ENCODE data around the gene FGGY. TPM values are rescaled to one million over a fixed set of nuclear protein-coding genes. Genes with fewer than 3 reads are reported as not detected.

The FGGY gene
- total and polyA plus RNA-seq, 2 donors (not counting 1 experiment from before 2014, with no cell fraction given), result 6.1 to 38.5 TPM

- no CpG with 5 or more reads among the region's 1 CpG for WGBS (ENCODE audit: insufficient coverage)
Observed at GRCh38 chr1:59421232-59421920, 124.5 kb downstream of the FGGY start.

More at GRCh38 chr1:59421232-59421920, 124.5 kb downstream of the FGGY start:
- no peaks in the 10 kb centered on the region for H3K79me2 ChIP-seq (ENCODE audit: control insufficient read depth, insufficient read depth, low read length)
- no peak overlapping the region for H3K9ac ChIP-seq (ENCODE audit: low read length)
- ChIA-PET POLR2A (no interaction called here), CTCF (no interaction called here)
- Mint-ChIP-seq H3K4me1 (no peaks in the 10 kb centered on the region), H3K9me3 (ENCODE audit: insufficient read depth) (no peaks in the 10 kb centered on the region), H3K4me3 (no peak overlapping the region), H3K27me3 (no peaks in the 10 kb centered on the region), H3K27ac (no peak overlapping the region)
- no peaks in the 10 kb centered on the region for H3K36me3 ChIP-seq (replicated peaks in 1 of 2; ENCODE audit: control extremely low read depth in 1 of 2, control insufficient read depth in 1 of 2, extremely low read depth in 1 of 2, insufficient read depth in 2 of 2, low read length in 1 of 2)
- H3K9me3 ChIP-seq (ENCODE audit: control extremely low read depth in 1 of 3, control insufficient read depth in 2 of 3, insufficient read depth in 1 of 3, low read length in 2 of 3), result no peaks in the 10 kb centered on the region
- no peaks in the 10 kb centered on the region for H3K27me3 ChIP-seq (replicated peaks in 1 of 4; ENCODE audit: control extremely low read depth in 1 of 4, control insufficient read depth in 3 of 4, insufficient read depth in 4 of 4, low read length in 3 of 4)
- ATAC-seq (ENCODE audit: low read depth), result no peak
- H3K4me3 ChIP-seq (ENCODE audit: control extremely low read depth in 1 of 5, extremely low read depth in 1 of 5, insufficient read depth in 1 of 5, low read depth in 2 of 5, low read length in 4 of 5), result no peak overlapping the region
- no peak overlapping the region for H3K27ac ChIP-seq (ENCODE audit: low read length in 2 of 2)
- DNase-seq, result no peak
- H3K4me1 ChIP-seq (ENCODE audit: control insufficient read depth in 2 of 2, insufficient read depth in 2 of 2, low read length in 2 of 2), result no peaks in the 10 kb centered on the region
- no peaks in the 10 kb centered on the region for H4K20me1 ChIP-seq (ENCODE audit: control insufficient read depth, insufficient read depth, low read length, poor library complexity, severe bottlenecking)
- no peak overlapping the region for H2AFZ ChIP-seq (ENCODE audit: insufficient read depth, low read depth, low read length, poor library complexity, severe bottlenecking)
- H3K4me2 ChIP-seq (replicated peaks; ENCODE audit: low read depth, low read length, poor library complexity, severe bottlenecking), result no peak overlapping the region
- intact Hi-C loops (cut with micrococcal nuclease), result no loop called here
- no peak for TF ChIP-seq CTCF (IDR thresholded peaks at IDR 0.05)
- TF ChIP-seq EZH2 (IDR thresholded peaks at IDR 0.05; ENCODE audit: borderline replicate concordance, insufficient read depth, low read depth, low read length, poor library complexity, severe bottlenecking), result no peak
